ENCODE data around the gene NKRF. TPM values are rescaled to one million over a fixed set of nuclear protein-coding genes. Genes with fewer than 3 reads are reported as not detected.
A peak's percentile ranks its signal among the peaks of the same experiment; 100 is the strongest.

Gene NKRF
- total RNA-seq = 1 to 10 TPM; 4.0 to 9.9 (median 6.2) TPM

- peak; percentile 88 to 97 (median 92) for DNase-seq
- Histone ChIP-seq H3K27ac (peak within 1 kb of the TSS; percentile 82 to 92 (median 90)), H3K4me1 (no peaks in the 10 kb centered on the region), H3K4me3 (peak within 1 kb of the TSS; percentile 51 to 78 (median 72)), H3K36me3 (no peaks in the 10 kb centered on the region), H3K27me3 (no peaks in the 10 kb centered on the region), H3K9me3 (no peaks in the 10 kb centered on the region)
- TF ChIP-seq CTCF (IDR thresholded peaks at IDR 0.05) = no peak
- peak; percentile 70 to 79 for TF ChIP-seq POLR2A (IDR thresholded peaks at IDR 0.05)
Measured at GRCh38 chrX:119606280-119607017, at the start of gene NKRF. NKRF (minus strand) TSS chrX:119606424.

DNA sequence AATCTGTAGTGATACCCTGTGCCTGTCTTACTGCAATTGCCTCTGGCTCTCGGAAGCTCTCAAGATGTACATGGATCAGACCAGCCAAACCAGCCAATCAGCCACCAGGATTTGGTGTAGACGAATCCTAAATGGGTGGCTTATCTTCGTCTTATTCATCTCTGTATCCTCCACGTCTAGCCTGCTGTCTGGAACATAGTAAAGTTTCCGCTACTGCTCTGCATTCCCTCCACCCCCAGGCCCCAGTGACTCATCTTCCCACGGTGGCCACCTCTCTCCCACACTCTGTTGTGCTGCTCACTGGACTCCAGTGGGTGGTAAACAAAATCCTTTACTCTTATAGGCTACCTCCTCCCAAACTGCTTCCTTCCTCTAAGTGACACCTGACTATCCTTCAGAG, 48.9 kb upstream of the NKRF start:
- TF ChIP-seq CTCF (IDR thresholded peaks at IDR 0.05) (no peak), POLR2A (IDR thresholded peaks at IDR 0.05) (no peak)
- DNase-seq = no peak
- no peaks in the 10 kb centered on the region for H3K27me3 ChIP-seq
- H3K36me3 ChIP-seq = no peaks in the 10 kb centered on the region
- no peaks in the 10 kb centered on the region for H3K4me1 ChIP-seq
- H3K4me3 ChIP-seq = no peak overlapping the region
- H3K27ac ChIP-seq = peak overlapping the region in 1 of 4 donors; percentile 5
- no peaks in the 10 kb centered on the region for H3K9me3 ChIP-seq

DNA sequence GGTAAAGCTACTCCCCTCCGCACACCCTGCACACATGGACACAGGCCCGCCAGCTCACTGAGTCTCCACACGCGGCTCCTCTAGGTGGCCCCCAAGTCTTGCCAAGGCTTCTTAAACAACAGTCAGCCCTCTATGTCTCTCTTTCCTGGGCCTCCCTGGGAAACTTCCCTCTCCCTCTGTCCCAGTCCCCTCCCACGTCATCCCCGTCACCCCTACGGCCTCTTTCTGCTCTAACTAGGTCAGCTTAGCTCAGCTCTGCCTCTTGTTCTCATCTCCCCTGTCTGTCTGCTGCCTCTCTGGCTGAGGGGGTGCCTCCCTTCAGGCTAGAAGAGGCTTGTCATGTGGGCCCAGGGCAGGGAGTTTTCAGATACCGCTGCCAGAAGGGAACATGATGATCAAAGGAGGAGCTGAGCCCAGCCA, 47.9 kb upstream of the NKRF start:
- Histone ChIP-seq H3K27ac (no peak overlapping the region), H3K4me1 (no peaks in the 10 kb centered on the region), H3K9me3 (no peaks in the 10 kb centered on the region), H3K36me3 (no peaks in the 10 kb centered on the region), H3K27me3 (no peaks in the 10 kb centered on the region), H3K4me3 (no peak overlapping the region)
- no peak for DNase-seq
- TF ChIP-seq POLR2A (IDR thresholded peaks at IDR 0.05) (no peak), CTCF (IDR thresholded peaks at IDR 0.05) (no peak)

GRCh38 chrX:119648421-119648775, 42.2 kb upstream of the NKRF start:
- H3K36me3 ChIP-seq = no peaks in the 10 kb centered on the region
- H3K4me1 ChIP-seq = no peaks in the 10 kb centered on the region
- no peaks in the 10 kb centered on the region for H3K9me3 ChIP-seq
- no peak for DNase-seq
- H3K27me3 ChIP-seq = no peaks in the 10 kb centered on the region
- no peak for TF ChIP-seq POLR2A (IDR thresholded peaks at IDR 0.05)
- no peak for TF ChIP-seq CTCF (IDR thresholded peaks at IDR 0.05)
- no peak overlapping the region for H3K4me3 ChIP-seq
- peak overlapping the region in 1 of 4 donors; percentile 57 for H3K27ac ChIP-seq

GRCh38 chrX:119647552-119648420, 41.6 kb upstream of the NKRF start:
- Histone ChIP-seq H3K27ac (peak overlapping the region in 1 of 4 donors; percentile 57), H3K36me3 (no peaks in the 10 kb centered on the region), H3K4me1 (no peaks in the 10 kb centered on the region), H3K27me3 (no peaks in the 10 kb centered on the region), H3K4me3 (no peak overlapping the region), H3K9me3 (no peaks in the 10 kb centered on the region)
- DNase-seq = peak in 1 of 3 donors; percentile 51
- TF ChIP-seq CTCF (IDR thresholded peaks at IDR 0.05) (no peak), POLR2A (IDR thresholded peaks at IDR 0.05) (no peak)

Data from Peyer's patch (tissue), 4 donors.